Effector memory CD4-positive, alpha-beta T cell (primary cell): ENCODE data around the gene OR5A1.

Experiments used
- DNase-seq, 3 donors: peaks; one replicate each; pipeline ENCODE4 v3.0.0-alpha.2; 2020
- H3K27ac ChIP-seq: 2 replicates; pipeline ENCODE4 v1.7.0; 2013; ENCODE audit warnings: mild to moderate bottlenecking, low read length, moderate library complexity; ENCODE audit not compliant: insufficient read depth, poor library complexity, severe bottlenecking
- H3K27me3 ChIP-seq: replicated peaks from 2 replicates; pipeline ENCODE4 v1.7.0; 2013; ENCODE audit warnings: mild to moderate bottlenecking, low read length; ENCODE audit not compliant: insufficient read depth, control insufficient read depth, poor library complexity, severe bottlenecking
- H3K36me3 ChIP-seq: 2 replicates; pipeline ENCODE4 v1.7.0; 2013; ENCODE audit warnings: mild to moderate bottlenecking, low read length, moderate library complexity; ENCODE audit not compliant: control insufficient read depth, insufficient read depth
- H3K4me1 ChIP-seq: 2 replicates; pipeline ENCODE4 v1.7.0; 2013; ENCODE audit warnings: low read length, mild to moderate bottlenecking; ENCODE audit not compliant: control insufficient read depth, insufficient read depth, poor library complexity, severe bottlenecking
- H3K4me3 ChIP-seq: 2 replicates; pipeline ENCODE4 v1.7.0; 2013; ENCODE audit warnings: low read length, low read depth, mild to moderate bottlenecking; ENCODE audit not compliant: insufficient read depth, poor library complexity, severe bottlenecking
- H3K9me3 ChIP-seq: 2 replicates; pipeline ENCODE4 v1.7.0; 2013; ENCODE audit warnings: mild to moderate bottlenecking, low read length, moderate library complexity; ENCODE audit not compliant: control insufficient read depth
- total RNA-seq, 3 donors: gene quantifications; one replicate each; lab custom pipeline; 2026; lab: John Stamatoyannopoulos, UW

Gene OR5A1
- total RNA-seq = 0 reads per million in 3 donors

- no peaks in the 10 kb centered on the region for H3K36me3 ChIP-seq
- H3K27ac ChIP-seq = no peak within 1 kb of the TSS
- no peak for DNase-seq
Measured at GRCh38 chr11:59436169-59436568, at the start of gene OR5A1. Gene OR5A1, plus strand, starts transcription at chr11:59436469. Its CDS starts 6,700 bp downstream, at chr11:59443169.

GRCh38 chr11:59394186-59394585 lies 42.1 kb upstream of the OR5A1 start:
- H3K27me3 ChIP-seq = no peaks in the 10 kb centered on the region
- DNase-seq = no peak
- H3K4me1 ChIP-seq = no peaks in the 10 kb centered on the region
- H3K4me3 ChIP-seq = no peak overlapping the region
- H3K36me3 ChIP-seq = no peaks in the 10 kb centered on the region
- no peak overlapping the region for H3K27ac ChIP-seq
- H3K9me3 ChIP-seq = no peaks in the 10 kb centered on the region

More at GRCh38 chr11:59436169-59436568, at the start of gene OR5A1:
- no peaks in the 10 kb centered on the region for H3K9me3 ChIP-seq
- H3K27me3 ChIP-seq = no peaks in the 10 kb centered on the region
- no peaks in the 10 kb centered on the region for H3K4me1 ChIP-seq
- no peak within 1 kb of the TSS for H3K4me3 ChIP-seq

- Histone ChIP-seq H3K36me3 (no peaks in the 10 kb centered on the region), H3K4me1 (no peaks in the 10 kb centered on the region), H3K27ac (no peak overlapping the region), H3K4me3 (no peak overlapping the region), H3K27me3 (no peaks in the 10 kb centered on the region), H3K9me3 (no peaks in the 10 kb centered on the region)
- no peak for DNase-seq
Measured at GRCh38 chr11:59400461-59401261, 35.6 kb upstream of the OR5A1 start.

GRCh38 chr11:59401262-59401552 lies 35.1 kb upstream of the OR5A1 start:
- Histone ChIP-seq H3K4me3 (no peak overlapping the region), H3K36me3 (no peaks in the 10 kb centered on the region), H3K27ac (no peak overlapping the region)

GRCh38 chr11:59403546-59403945 lies 32.7 kb upstream of the OR5A1 start:
- Histone ChIP-seq H3K9me3 (no peaks in the 10 kb centered on the region), H3K4me3 (no peak overlapping the region), H3K36me3 (no peaks in the 10 kb centered on the region), H3K4me1 (no peaks in the 10 kb centered on the region), H3K27me3 (no peaks in the 10 kb centered on the region), H3K27ac (no peak overlapping the region)
- no peak for DNase-seq

More at GRCh38 chr11:59401262-59401552, 35.1 kb upstream of the OR5A1 start:
- no peaks in the 10 kb centered on the region for H3K27me3 ChIP-seq
- H3K9me3 ChIP-seq = no peaks in the 10 kb centered on the region
- DNase-seq = no peak
- H3K4me1 ChIP-seq = no peaks in the 10 kb centered on the region

- Histone ChIP-seq H3K9me3 (no peaks in the 10 kb centered on the region), H3K36me3 (no peaks in the 10 kb centered on the region), H3K27ac (no peak overlapping the region), H3K4me1 (no peaks in the 10 kb centered on the region), H3K4me3 (no peak overlapping the region), H3K27me3 (no peaks in the 10 kb centered on the region)
- no peak for DNase-seq
Measured at GRCh38 chr11:59413646-59414045, 22.6 kb upstream of the OR5A1 start.

- Histone ChIP-seq H3K36me3 (no peaks in the 10 kb centered on the region), H3K9me3 (no peaks in the 10 kb centered on the region), H3K4me1 (no peaks in the 10 kb centered on the region), H3K27ac (no peak overlapping the region), H3K4me3 (no peak overlapping the region), H3K27me3 (no peaks in the 10 kb centered on the region)
- no peak for DNase-seq
Measured at GRCh38 chr11:59415111-59415510, 21.2 kb upstream of the OR5A1 start.

- no peaks in the 10 kb centered on the region for H3K4me1 ChIP-seq
- no peaks in the 10 kb centered on the region for H3K36me3 ChIP-seq
- H3K9me3 ChIP-seq = no peaks in the 10 kb centered on the region
- H3K27ac ChIP-seq = no peak overlapping the region
- DNase-seq = no peak
- H3K4me3 ChIP-seq = no peak overlapping the region
- no peaks in the 10 kb centered on the region for H3K27me3 ChIP-seq
Measured at GRCh38 chr11:59416613-59417012, 19.7 kb upstream of the OR5A1 start.

GRCh38 chr11:59417023-59417422 lies 19.2 kb upstream of the OR5A1 start:
- no peaks in the 10 kb centered on the region for H3K9me3 ChIP-seq
- no peaks in the 10 kb centered on the region for H3K27me3 ChIP-seq
- no peak for DNase-seq
- H3K4me3 ChIP-seq = no peak overlapping the region
- H3K36me3 ChIP-seq = no peaks in the 10 kb centered on the region
- no peaks in the 10 kb centered on the region for H3K4me1 ChIP-seq
- no peak overlapping the region for H3K27ac ChIP-seq

- no peak for DNase-seq
- no peaks in the 10 kb centered on the region for H3K27me3 ChIP-seq
- H3K27ac ChIP-seq = no peak overlapping the region
- no peak overlapping the region for H3K4me3 ChIP-seq
- no peaks in the 10 kb centered on the region for H3K4me1 ChIP-seq
- H3K9me3 ChIP-seq = no peaks in the 10 kb centered on the region
- H3K36me3 ChIP-seq = no peaks in the 10 kb centered on the region
Measured at GRCh38 chr11:59418156-59418555, 18.1 kb upstream of the OR5A1 start.
